ENCODE measurements around the gene SPATA9. TPM values are rescaled to one million over a fixed set of nuclear protein-coding genes. Genes with fewer than 3 reads are reported as not detected.
A peak's percentile ranks its signal among the peaks of the same experiment; 100 is the strongest.
"Not testable (repeated sequence)": the region's sequence is repeated elsewhere in the genome, so short reads cannot be mapped to it uniquely, and the experiment has no call there.

SPATA9 gene
- total and polyA plus RNA-seq, 10 donors = 0.23 to 2.8 (median 1.1) TPM; not detected in 1

DNA sequence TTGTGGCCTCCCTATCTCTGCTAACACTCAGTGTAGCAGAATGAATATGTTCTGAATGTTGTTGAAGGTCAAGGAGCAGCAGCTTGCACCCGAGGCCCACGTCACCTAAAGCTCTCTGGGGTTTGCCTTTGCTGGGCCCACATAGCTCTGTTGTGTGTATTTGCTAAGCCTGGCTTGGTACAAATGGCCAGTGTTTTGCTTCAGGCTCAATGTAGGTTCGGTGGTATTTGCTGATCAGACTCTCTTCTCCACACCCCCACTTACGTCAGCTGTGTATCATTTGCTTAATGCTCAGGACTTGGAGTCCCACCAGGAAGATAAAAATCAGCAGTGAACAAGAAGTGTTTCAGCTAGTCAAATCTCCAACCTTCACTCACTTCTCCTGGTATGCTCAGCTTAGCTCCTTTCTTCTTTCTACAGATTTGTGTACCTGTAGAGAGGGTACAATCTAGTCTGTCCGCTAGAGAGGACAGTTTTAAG is 41.0 kb downstream of the SPATA9 start:
- TF ChIP-seq, protein P1, sequence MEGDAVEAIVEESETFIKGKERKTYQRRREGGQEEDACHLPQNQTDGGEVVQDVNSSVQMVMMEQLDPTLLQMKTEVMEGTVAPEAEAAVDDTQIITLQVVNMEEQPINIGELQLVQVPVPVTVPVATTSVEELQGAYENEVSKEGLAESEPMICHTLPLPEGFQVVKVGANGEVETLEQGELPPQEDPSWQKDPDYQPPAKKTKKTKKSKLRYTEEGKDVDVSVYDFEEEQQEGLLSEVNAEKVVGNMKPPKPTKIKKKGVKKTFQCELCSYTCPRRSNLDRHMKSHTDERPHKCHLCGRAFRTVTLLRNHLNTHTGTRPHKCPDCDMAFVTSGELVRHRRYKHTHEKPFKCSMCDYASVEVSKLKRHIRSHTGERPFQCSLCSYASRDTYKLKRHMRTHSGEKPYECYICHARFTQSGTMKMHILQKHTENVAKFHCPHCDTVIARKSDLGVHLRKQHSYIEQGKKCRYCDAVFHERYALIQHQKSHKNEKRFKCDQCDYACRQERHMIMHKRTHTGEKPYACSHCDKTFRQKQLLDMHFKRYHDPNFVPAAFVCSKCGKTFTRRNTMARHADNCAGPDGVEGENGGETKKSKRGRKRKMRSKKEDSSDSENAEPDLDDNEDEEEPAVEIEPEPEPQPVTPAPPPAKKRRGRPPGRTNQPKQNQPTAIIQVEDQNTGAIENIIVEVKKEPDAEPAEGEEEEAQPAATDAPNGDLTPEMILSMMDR (IDR thresholded peaks at IDR 0.05 in 8 of 11, conservative IDR thresholded peaks at IDR 0.05 in 3 of 11) = no peak
- TF ChIP-seq POLR2AphosphoS5 (IDR thresholded peaks at IDR 0.05) = peak in 2 of 3 donors; percentile 18 to 32
- Histone ChIP-seq H3K27me3 (replicated peaks in 1 of 7) (no peaks in the 10 kb centered on the region), H3K27ac (peak overlapping the region in 2 of 8 donors; percentile 38 to 40), H3K4me3 (no peak overlapping the region), H3K9me3 (no peaks in the 10 kb centered on the region), H3K36me3 (no peaks in the 10 kb centered on the region), H3K4me1 (peaks cover 0 to 23% (median 10%) of the 10 kb centered on the region in 6 donors)
- intact Hi-C loops (cut with DNase I; ENCODE audit: low total_unique reads) = loop anchor here (10.0 kb wide), 1 partner anchor 693 kb away; no protein-coding TSS in a partner anchor
- WGBS, 5 donors = 76 to 90% (median 83%) methylated on average over 5 of the region's 5 CpGs
- no peak for DNase-seq

DNA sequence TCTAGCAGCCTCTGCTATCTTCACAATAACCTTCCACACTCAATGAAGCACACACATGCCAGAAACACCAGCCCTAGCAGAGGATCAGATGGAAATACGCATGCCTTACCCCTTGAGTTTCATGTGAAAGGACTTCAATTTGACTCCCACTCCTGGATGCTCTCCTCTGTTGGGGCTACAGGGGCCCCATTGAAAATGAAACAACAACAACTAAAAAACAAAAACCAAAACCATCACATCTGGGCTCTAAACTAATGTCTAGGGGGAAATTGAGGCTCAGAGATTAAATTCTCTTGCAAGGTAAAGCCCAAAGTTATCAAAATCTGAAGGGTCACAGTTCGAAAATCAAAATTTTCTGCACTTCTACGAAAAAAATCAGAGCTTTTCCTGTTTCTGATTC is 44.2 kb downstream of the SPATA9 start:
- TF ChIP-seq POLR2AphosphoS5 (IDR thresholded peaks at IDR 0.05) (no peak), POLR2A (IDR thresholded peaks at IDR 0.05) (no peak)
- TF ChIP-seq, protein P1 (IDR thresholded peaks at IDR 0.05 in 8 of 11, conservative IDR thresholded peaks at IDR 0.05 in 3 of 11) = no peak
- WGBS, 5 donors = 59 to 67% (median 62%) methylated on average over 3 of the region's 3 CpGs
- Histone ChIP-seq H3K36me3 (no peaks in the 10 kb centered on the region), H3K27me3 (replicated peaks in 1 of 7) (no peaks in the 10 kb centered on the region), H3K4me3 (no peak overlapping the region), H3K9me3 (no peaks in the 10 kb centered on the region), H3K27ac (no peak overlapping the region), H3K4me1 (no peaks in the 10 kb centered on the region)
- intact Hi-C loops (cut with DNase I; ENCODE audit: low total_unique reads) = no loop called here
- no peak for DNase-seq

DNA sequence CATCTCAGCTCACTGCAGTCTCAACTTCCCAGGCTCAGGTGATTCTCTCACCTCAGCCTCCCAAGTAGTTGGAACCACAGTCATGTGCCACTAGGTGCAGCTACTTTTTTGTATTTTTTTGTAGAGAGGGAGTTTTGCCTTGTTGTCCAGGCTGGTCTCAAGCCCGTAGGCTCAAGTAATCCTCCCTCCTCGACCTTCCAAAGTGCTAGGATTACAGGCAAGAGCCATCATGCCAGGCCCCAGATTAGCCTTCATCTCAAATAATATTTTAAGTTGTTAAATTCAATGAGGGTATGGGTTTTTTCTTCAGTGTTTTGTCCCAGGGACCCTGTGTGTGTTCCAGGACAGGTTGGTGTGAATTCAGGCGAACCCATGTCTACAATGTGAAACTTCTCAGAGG is 48.7 kb downstream of the SPATA9 start:
- Histone ChIP-seq H3K4me1 (peaks cover 0 to 12% (median 6%) of the 10 kb centered on the region in 6 donors), H3K4me3 (no peak overlapping the region), H3K36me3 (no peaks in the 10 kb centered on the region), H3K27ac (no peak overlapping the region), H3K27me3 (replicated peaks in 1 of 7) (no peaks in the 10 kb centered on the region), H3K9me3 (no peaks in the 10 kb centered on the region)
- TF ChIP-seq POLR2AphosphoS5 (IDR thresholded peaks at IDR 0.05) (no peak), POLR2A (IDR thresholded peaks at IDR 0.05) (no peak)
- TF ChIP-seq, protein P1 (IDR thresholded peaks at IDR 0.05 in 8 of 11, conservative IDR thresholded peaks at IDR 0.05 in 3 of 11) = no peak
- DNase-seq = no peak
- 87 to 96% (median 94%) methylated on average over 3 of the region's 3 CpGs for WGBS, 5 donors
- intact Hi-C loops (cut with DNase I; ENCODE audit: low total_unique reads) = no loop called here

DNA sequence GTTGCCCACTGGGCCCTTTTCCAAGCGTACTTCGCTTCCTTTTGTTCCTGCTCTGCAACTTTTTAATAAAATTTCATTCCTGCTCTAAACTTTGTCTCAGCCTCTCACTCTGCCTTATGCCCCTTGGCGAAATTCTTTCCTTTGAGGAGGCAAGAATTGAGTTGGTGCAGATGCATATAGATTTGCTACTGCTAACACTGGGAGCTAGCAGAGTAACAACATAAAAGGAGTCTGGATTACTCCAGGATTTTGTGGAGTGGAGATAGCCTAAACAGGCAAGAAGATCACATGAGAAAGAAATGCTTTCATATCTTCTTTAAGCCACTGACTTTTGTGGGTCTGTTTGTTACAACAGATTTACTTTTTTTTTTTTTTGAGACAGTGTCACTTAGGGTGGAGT is 49.1 kb downstream of the SPATA9 start:
- intact Hi-C loops (cut with DNase I; ENCODE audit: low total_unique reads) = no loop called here
- H3K4me3 ChIP-seq = no peak overlapping the region
- no peaks in the 10 kb centered on the region for H3K9me3 ChIP-seq
- no peaks in the 10 kb centered on the region for H3K36me3 ChIP-seq
- H3K27me3 ChIP-seq (replicated peaks in 1 of 7) = no peaks in the 10 kb centered on the region
- WGBS, 5 donors = 92 to 98% (median 96%) methylated on average over 3 of the region's 3 CpGs
- peaks cover 0 to 12% (median 6%) of the 10 kb centered on the region in 6 donors for H3K4me1 ChIP-seq
- no peak for DNase-seq
- no peak overlapping the region for H3K27ac ChIP-seq
- TF ChIP-seq POLR2A (IDR thresholded peaks at IDR 0.05) (no peak), POLR2AphosphoS5 (IDR thresholded peaks at IDR 0.05) (no peak)
- TF ChIP-seq, protein P1 (IDR thresholded peaks at IDR 0.05 in 8 of 11, conservative IDR thresholded peaks at IDR 0.05 in 3 of 11) = no peak

DNA sequence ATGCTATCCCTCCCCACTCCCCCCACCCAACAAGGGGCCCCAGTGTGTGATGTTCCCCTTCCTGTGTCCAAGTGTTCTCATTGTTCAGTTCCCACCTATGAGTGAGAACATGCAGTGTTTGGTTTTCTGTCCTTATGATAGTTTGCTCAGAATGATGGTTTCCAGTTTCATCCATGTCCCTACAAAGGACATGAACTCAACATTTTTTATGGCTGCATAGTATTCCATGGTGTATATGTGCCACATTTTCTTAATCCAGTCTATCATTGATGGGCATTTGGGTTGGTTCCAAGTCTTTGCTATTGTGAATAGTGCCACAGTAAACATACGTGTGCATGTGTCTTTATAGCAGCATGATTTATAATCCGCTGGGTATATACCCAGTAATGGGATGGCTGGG is 49.8 kb downstream of the SPATA9 start:
- H3K27me3 ChIP-seq (replicated peaks in 1 of 7); intact Hi-C loops (cut with DNase I; ENCODE audit: low total_unique reads); H3K9me3 ChIP-seq; H3K27ac ChIP-seq; H3K4me3 ChIP-seq; H3K36me3 ChIP-seq; DNase-seq: not testable (repeated sequence)
- WGBS, 5 donors = 94 to 100% (median 97%) methylated on average over 2 of the region's 2 CpGs
- peaks cover 0 to 12% (median 6%) of the 10 kb centered on the region in 6 donors for H3K4me1 ChIP-seq

All from spleen (tissue), 11 donors.